Ascending aorta (tissue), 2 donors: ENCODE results near the gene ASXL2. TPM values are rescaled to one million over a fixed set of nuclear protein-coding genes. Genes with fewer than 3 reads are reported as not detected.
A peak's percentile ranks its signal among the peaks of the same experiment; 100 is the strongest.
"Not testable (repeated sequence)": the region's sequence is repeated elsewhere in the genome, so short reads cannot be mapped to it uniquely, and the experiment has no call there.

Experiments
- DNase-seq, 2 donors: peaks; one replicate each; pipeline ENCODE4 v3.0.0-alpha.2; 2019; ENCODE audit warnings: low spot score in 2 of 2
- H3K27ac ChIP-seq, 2 donors: fragments of 200-600 bp; sonication (generic); one replicate each; pipeline ENCODE4 v1.5.1; 2016 to 2017; ENCODE audit warnings: mild to moderate bottlenecking in 1 of 2
- H3K27me3 ChIP-seq: fragments of 200-600 bp; sonication (generic); one replicate; pipeline ENCODE4 v1.5.1; 2017
- H3K36me3 ChIP-seq, 2 donors: fragments of 200-600 bp; sonication (generic); one replicate each; pipeline ENCODE4 v1.5.1; 2016
- H3K4me1 ChIP-seq, 2 donors: fragments of 200-600 bp; sonication (generic); one replicate each; pipeline ENCODE4 v1.5.1; 2016 to 2017; ENCODE audit warnings: mild to moderate bottlenecking in 1 of 2
- H3K4me3 ChIP-seq, 2 donors: fragments of 200-600 bp; sonication (generic); one replicate each; pipeline ENCODE4 v1.5.1; 2016 to 2017; ENCODE audit warnings: mild to moderate bottlenecking in 1 of 2
- H3K9me3 ChIP-seq, 2 donors: fragments of 200-600 bp; sonication (generic); one replicate each; pipeline ENCODE4 v1.5.1; 2016
- CTCF ChIP-seq, 3 experiments: fragments of 200-600 bp in 2 of 3; fragments of 450-650 bp in 1 of 3; sonication (generic) in 2 of 3; IDR thresholded peaks; one replicate each; pipeline ENCODE4 v1.5.1; 2016 to 2019; ENCODE audit warnings: antibody characterized with exemption in 3 of 3, mild to moderate bottlenecking in 1 of 3, moderate library complexity in 1 of 3
- intact Hi-C: fragments of 100-400 bp; cut with DNase I; formaldehyde crosslinking; loops from one replicate; pipeline ENCODE4 v1.15.1; 2023
- total RNA-seq: library from RNA; depleted of rRNA; stranded (reverse); fragments of >200 nt; gene quantifications from one replicate; pipeline ENCODE4 v1.1.0, GENCODE V29; 2016

ASXL2 gene
- total RNA-seq, 1 donor from 2014 or later, result 8.7 TPM

GRCh38 chr2:25707927-25708590 lies 170.2 kb downstream of the ASXL2 start:
- no peaks in the 10 kb centered on the region for H3K4me1 ChIP-seq

GRCh38 chr2:25705575-25705974 lies 172.7 kb downstream of the ASXL2 start:
- H3K27ac ChIP-seq, intact Hi-C loops, DNase-seq, H3K9me3 ChIP-seq, H3K36me3 ChIP-seq, H3K27me3 ChIP-seq, H3K4me3 ChIP-seq, H3K4me1 ChIP-seq: not testable (repeated sequence)

More at GRCh38 chr2:25707927-25708590, 170.2 kb downstream of the ASXL2 start:
- H3K4me3 ChIP-seq, result no peak overlapping the region
- TF ChIP-seq CTCF (IDR thresholded peaks at IDR 0.05), result no peak
- no peak overlapping the region for H3K27ac ChIP-seq
- no peaks in the 10 kb centered on the region for H3K36me3 ChIP-seq
- DNase-seq, result no peak
- intact Hi-C loops, result no loop called here
- no peaks in the 10 kb centered on the region for H3K27me3 ChIP-seq
- H3K9me3 ChIP-seq, result no peaks in the 10 kb centered on the region

- Histone ChIP-seq H3K27me3 (no peaks in the 10 kb centered on the region), H3K9me3 (no peaks in the 10 kb centered on the region), H3K4me3 (no peak overlapping the region), H3K36me3 (no peaks in the 10 kb centered on the region), H3K27ac (no peak overlapping the region), H3K4me1 (no peaks in the 10 kb centered on the region)
- no peak for DNase-seq
- TF ChIP-seq CTCF (IDR thresholded peaks at IDR 0.05), result no peak
- intact Hi-C loops, result no loop called here
These were observed 176.5 kb downstream of the ASXL2 start for GRCh38 chr2:25701801-25702200.

GRCh38 chr2:25700221-25700660 lies 178.0 kb downstream of the ASXL2 start:
- Histone ChIP-seq H3K4me3 (no peak overlapping the region), H3K27me3 (no peaks in the 10 kb centered on the region), H3K27ac (no peak overlapping the region), H3K36me3 (no peaks in the 10 kb centered on the region), H3K4me1 (no peaks in the 10 kb centered on the region), H3K9me3 (no peaks in the 10 kb centered on the region)
- DNase-seq, result no peak
- peak; percentile 28 to 69 (median 57) for TF ChIP-seq CTCF (IDR thresholded peaks at IDR 0.05)
- intact Hi-C loops, result no loop called here

GRCh38 chr2:25699216-25699615 lies 179.1 kb downstream of the ASXL2 start:
- no peak for TF ChIP-seq CTCF (IDR thresholded peaks at IDR 0.05)
- no peaks in the 10 kb centered on the region for H3K27me3 ChIP-seq
- no peak overlapping the region for H3K27ac ChIP-seq

GRCh38 chr2:25698752-25699151 lies 179.5 kb downstream of the ASXL2 start:
- no peak for TF ChIP-seq CTCF (IDR thresholded peaks at IDR 0.05)
- H3K36me3 ChIP-seq, result no peaks in the 10 kb centered on the region
- no peak overlapping the region for H3K4me3 ChIP-seq
- DNase-seq, result no peak
- no peaks in the 10 kb centered on the region for H3K27me3 ChIP-seq
- H3K4me1 ChIP-seq, result no peaks in the 10 kb centered on the region
- intact Hi-C loops, result loop anchor here (2.0 kb wide), 1 partner anchor 92 kb away; no protein-coding TSS in a partner anchor
- H3K9me3 ChIP-seq, result no peaks in the 10 kb centered on the region
- H3K27ac ChIP-seq, result no peak overlapping the region

More at GRCh38 chr2:25699216-25699615, 179.1 kb downstream of the ASXL2 start:
- DNase-seq, result no peak
- H3K36me3 ChIP-seq, result no peaks in the 10 kb centered on the region
- no peaks in the 10 kb centered on the region for H3K9me3 ChIP-seq
- H3K4me1 ChIP-seq, result no peaks in the 10 kb centered on the region
- H3K4me3 ChIP-seq, result no peak overlapping the region
- intact Hi-C loops, result loop anchor here (2.0 kb wide), 1 partner anchor 92 kb away; no protein-coding TSS in a partner anchor
